Measurements from ENCODE around the gene SEL1L3.

- TF ChIP-seq EZH2 (IDR thresholded peaks at IDR 0.05; ENCODE audit: borderline replicate concordance, insufficient read depth, low read depth, low read length, poor library complexity, severe bottlenecking) (no peak), CTCF (IDR thresholded peaks at IDR 0.05) (no peak)
Measured at GRCh38 chr4:25821899-25822298, 40.9 kb downstream of the SEL1L3 start.
